Neural cell (in vitro differentiated cells): ENCODE data around the gene RBM27. TPM values are rescaled to one million over a fixed set of nuclear protein-coding genes. Genes with fewer than 3 reads are reported as not detected.

Source experiments
- H2AFZ ChIP-seq: fragments of 200-600, 300-800 bp; sonication (generic), shearing (Covaris generic); 2 replicates; pipeline ENCODE4 v1.6.0; 2014; ENCODE audit warnings: low read depth, mild to moderate bottlenecking, antibody characterized with exemption, low read length, moderate library complexity
- H3F3A ChIP-seq: fragments of 200-600 bp; shearing (Covaris generic); 2 replicates; pipeline ENCODE4 v1.6.1; 2016; ENCODE audit warnings: mild to moderate bottlenecking, moderate library complexity, mixed read lengths, antibody characterized with exemption, low read length; ENCODE audit not compliant: insufficient read depth, poor library complexity, severe bottlenecking
- H3K27ac ChIP-seq: fragments of 200-600, 300-800 bp; sonication (generic), shearing (Covaris generic); 2 replicates; pipeline ENCODE4 v1.5.1; 2014; ENCODE audit warnings: mild to moderate bottlenecking, low read length, moderate library complexity
- H3K27me3 ChIP-seq: fragments of 300-800, 200-600 bp; sonication (generic), shearing (Covaris generic); 2 replicates; pipeline ENCODE4 v1.6.0; 2014; ENCODE audit warnings: mild to moderate bottlenecking, low read depth, low read length, moderate library complexity; ENCODE audit not compliant: insufficient read depth
- H3K36me3 ChIP-seq: fragments of 300-800, 200-600 bp; sonication (generic), shearing (Covaris generic); 2 replicates; pipeline ENCODE4 v1.5.1; 2014; ENCODE audit warnings: mild to moderate bottlenecking, antibody characterized with exemption, low read length, moderate library complexity; ENCODE audit not compliant: insufficient read depth
- H3K4me2 ChIP-seq: fragments of 300-800, 200-600 bp; sonication (generic), shearing (Covaris generic); 2 replicates; pipeline ENCODE4 v1.6.0; 2014; ENCODE audit warnings: mild to moderate bottlenecking, low read length
- H3K4me3 ChIP-seq: fragments of 300-800, 200-600 bp; sonication (generic), shearing (Covaris generic); 2 replicates; pipeline ENCODE4 v1.5.1; 2014; ENCODE audit warnings: mild to moderate bottlenecking, low read length, moderate library complexity
- H3K79me2 ChIP-seq: fragments of 200-600 bp; shearing (Covaris generic); replicated peaks from 2 replicates; pipeline ENCODE4 v1.6.0; 2014; ENCODE audit warnings: mild to moderate bottlenecking, low read length, moderate library complexity; ENCODE audit not compliant: insufficient read depth
- H3K9ac ChIP-seq: fragments of 300-800, 200-600 bp; sonication (generic), shearing (Covaris generic); 2 replicates; pipeline ENCODE4 v1.6.1; 2016; ENCODE audit warnings: mild to moderate bottlenecking, low read length, mixed read lengths
- H3K9me2 ChIP-seq: fragments of 200-600 bp; shearing (Covaris generic); 2 replicates; pipeline ENCODE4 v1.6.1; 2016; ENCODE audit warnings: mild to moderate bottlenecking, low read length, mixed read lengths; ENCODE audit not compliant: insufficient read depth
- H3K9me3 ChIP-seq: fragments of 200-600, 300-800 bp; sonication (generic), shearing (Covaris generic); 2 replicates; pipeline ENCODE4 v1.6.1; 2016; ENCODE audit warnings: mild to moderate bottlenecking, mixed run types, low read length, moderate library complexity, mixed read lengths
- H4K20me1 ChIP-seq: fragments of 200-600 bp; shearing (Covaris generic); 2 replicates; pipeline ENCODE4 v1.6.1; 2016; ENCODE audit warnings: mild to moderate bottlenecking, mixed run types; ENCODE audit not compliant: insufficient read depth
- CTCF ChIP-seq: fragments of 450-650 bp; IDR thresholded peaks from 2 replicates; pipeline ENCODE4 v1.5.1; 2014; ENCODE audit warnings: antibody characterized with exemption, mild to moderate bottlenecking, moderate library complexity; ENCODE audit not compliant: poor library complexity, severe bottlenecking
- EP300 ChIP-seq: fragments of 450-650 bp; conservative IDR thresholded peaks from 2 replicates; pipeline ENCODE4 v1.6.1; 2014; ENCODE audit warnings: antibody characterized with exemption, mild to moderate bottlenecking, moderate library complexity; ENCODE audit not compliant: poor library complexity, severe bottlenecking
- EZH2 ChIP-seq: fragments of 200-600, 300-800 bp; shearing (Covaris generic), sonication (generic); IDR thresholded peaks from 2 replicates; pipeline ENCODE4 v1.6.1; 2014; ENCODE audit warnings: antibody characterized with exemption, low read length, borderline replicate concordance, mild to moderate bottlenecking; ENCODE audit not compliant: insufficient read depth, poor library complexity, severe bottlenecking
- MXI1 ChIP-seq: fragments of 450-650 bp; conservative IDR thresholded peaks from 2 replicates; pipeline ENCODE4 v1.6.1; 2014; ENCODE audit warnings: antibody characterized with exemption, mild to moderate bottlenecking; ENCODE audit not compliant: poor library complexity, severe bottlenecking
- POLR2AphosphoS5 ChIP-seq: IDR thresholded peaks from 2 replicates; pipeline ENCODE4 v1.6.1; 2012
- RAD21 ChIP-seq: fragments of 450-650 bp; conservative IDR thresholded peaks from 2 replicates; pipeline ENCODE4 v1.6.1; 2014; ENCODE audit warnings: antibody characterized with exemption, mild to moderate bottlenecking, moderate library complexity
- REST ChIP-seq: IDR thresholded peaks from 2 replicates; pipeline ENCODE4 v1.6.1; 2012; ENCODE audit warnings: borderline replicate concordance
- SMC3 ChIP-seq: fragments of 450-650 bp; conservative IDR thresholded peaks from 2 replicates; pipeline ENCODE4 v1.6.1; 2014; ENCODE audit warnings: antibody characterized with exemption, mild to moderate bottlenecking, moderate library complexity; ENCODE audit not compliant: poor library complexity
- TAF1 ChIP-seq: IDR thresholded peaks from 2 replicates; pipeline ENCODE4 v1.6.1; 2012; ENCODE audit warnings: low read depth
- polyA plus RNA-seq: library from polyadenylated mRNA; depleted of rRNA; stranded (reverse); fragments of >200 nt; gene quantifications from 2 replicates; pipeline ENCODE4 v1.2.3, GENCODE V29; 2014

Gene RBM27
- polyA plus RNA-seq, 1 donor from 2014 or later = 23.2 TPM

- H4K20me1 ChIP-seq = no peaks in the 10 kb centered on the region
- no peaks in the 10 kb centered on the region for H3F3A ChIP-seq
- H3K9ac ChIP-seq = no peak overlapping the region
- TF ChIP-seq REST (no peak), SMC3 (no peak)
- H3K36me3 ChIP-seq = no peaks in the 10 kb centered on the region
- no peak overlapping the region for H3K27ac ChIP-seq
- no peak overlapping the region for H2AFZ ChIP-seq
- no peaks in the 10 kb centered on the region for H3K9me2 ChIP-seq
- H3K4me2 ChIP-seq = no peak overlapping the region
- H3K9me3 ChIP-seq = no peaks in the 10 kb centered on the region
- H3K79me2 ChIP-seq = peaks cover 8% of the 10 kb centered on the region
- H3K27me3 ChIP-seq = no peaks in the 10 kb centered on the region
- H3K4me3 ChIP-seq = no peak overlapping the region
Measured at GRCh38 chr5:146222005-146222404, 18.6 kb downstream of the RBM27 start.

GRCh38 chr5:146223179-146223578 is 19.8 kb downstream of the RBM27 start:
- no peak overlapping the region for H2AFZ ChIP-seq
- no peak for TF ChIP-seq REST
- TF ChIP-seq MXI1 = no peak
- TF ChIP-seq CTCF = no peak
- TF ChIP-seq TAF1 = no peak
- no peak for TF ChIP-seq RAD21
- TF ChIP-seq POLR2AphosphoS5 = no peak
- TF ChIP-seq EZH2 = no peak
- no peak for TF ChIP-seq SMC3
- TF ChIP-seq EP300 = no peak
- no peaks in the 10 kb centered on the region for H4K20me1 ChIP-seq
- no peaks in the 10 kb centered on the region for H3K9me2 ChIP-seq
- H3K27me3 ChIP-seq = no peaks in the 10 kb centered on the region
- no peaks in the 10 kb centered on the region for H3F3A ChIP-seq
- H3K36me3 ChIP-seq = no peaks in the 10 kb centered on the region
- H3K9me3 ChIP-seq = no peaks in the 10 kb centered on the region
- H3K9ac ChIP-seq = no peak overlapping the region
- H3K4me2 ChIP-seq = no peak overlapping the region
- H3K79me2 ChIP-seq = peaks cover 8% of the 10 kb centered on the region
- H3K27ac ChIP-seq = no peak overlapping the region
- no peak overlapping the region for H3K4me3 ChIP-seq
